Measurements from ENCODE around the gene SNX12.

- TF ChIP-seq CTCF (conservative IDR thresholded peaks at IDR 0.05; ENCODE audit: low read depth, low read length) (no peak), EZH2phosphoT487 (IDR thresholded peaks at IDR 0.05; ENCODE audit: borderline replicate concordance, low read length) (no peak)
These were observed 43.8 kb upstream of the SNX12 start for GRCh38 chrX:71111921-71112431.

Data from PC-3 (cell line).